Stimulated activated naive CD4-positive, alpha-beta T cell (primary cell): ENCODE results near the gene MEFV.
"Not testable (repeated sequence)": the region's sequence is repeated elsewhere in the genome, so short reads cannot be mapped to it uniquely, and the experiment has no call there.

ENCODE experiments used
- DNase-seq, 6 experiments: peaks; one replicate each; lab custom pipeline; 2025; lab: John Stamatoyannopoulos, UW

The MEFV gene, protein sequence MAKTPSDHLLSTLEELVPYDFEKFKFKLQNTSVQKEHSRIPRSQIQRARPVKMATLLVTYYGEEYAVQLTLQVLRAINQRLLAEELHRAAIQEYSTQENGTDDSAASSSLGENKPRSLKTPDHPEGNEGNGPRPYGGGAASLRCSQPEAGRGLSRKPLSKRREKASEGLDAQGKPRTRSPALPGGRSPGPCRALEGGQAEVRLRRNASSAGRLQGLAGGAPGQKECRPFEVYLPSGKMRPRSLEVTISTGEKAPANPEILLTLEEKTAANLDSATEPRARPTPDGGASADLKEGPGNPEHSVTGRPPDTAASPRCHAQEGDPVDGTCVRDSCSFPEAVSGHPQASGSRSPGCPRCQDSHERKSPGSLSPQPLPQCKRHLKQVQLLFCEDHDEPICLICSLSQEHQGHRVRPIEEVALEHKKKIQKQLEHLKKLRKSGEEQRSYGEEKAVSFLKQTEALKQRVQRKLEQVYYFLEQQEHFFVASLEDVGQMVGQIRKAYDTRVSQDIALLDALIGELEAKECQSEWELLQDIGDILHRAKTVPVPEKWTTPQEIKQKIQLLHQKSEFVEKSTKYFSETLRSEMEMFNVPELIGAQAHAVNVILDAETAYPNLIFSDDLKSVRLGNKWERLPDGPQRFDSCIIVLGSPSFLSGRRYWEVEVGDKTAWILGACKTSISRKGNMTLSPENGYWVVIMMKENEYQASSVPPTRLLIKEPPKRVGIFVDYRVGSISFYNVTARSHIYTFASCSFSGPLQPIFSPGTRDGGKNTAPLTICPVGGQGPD

DNA sequence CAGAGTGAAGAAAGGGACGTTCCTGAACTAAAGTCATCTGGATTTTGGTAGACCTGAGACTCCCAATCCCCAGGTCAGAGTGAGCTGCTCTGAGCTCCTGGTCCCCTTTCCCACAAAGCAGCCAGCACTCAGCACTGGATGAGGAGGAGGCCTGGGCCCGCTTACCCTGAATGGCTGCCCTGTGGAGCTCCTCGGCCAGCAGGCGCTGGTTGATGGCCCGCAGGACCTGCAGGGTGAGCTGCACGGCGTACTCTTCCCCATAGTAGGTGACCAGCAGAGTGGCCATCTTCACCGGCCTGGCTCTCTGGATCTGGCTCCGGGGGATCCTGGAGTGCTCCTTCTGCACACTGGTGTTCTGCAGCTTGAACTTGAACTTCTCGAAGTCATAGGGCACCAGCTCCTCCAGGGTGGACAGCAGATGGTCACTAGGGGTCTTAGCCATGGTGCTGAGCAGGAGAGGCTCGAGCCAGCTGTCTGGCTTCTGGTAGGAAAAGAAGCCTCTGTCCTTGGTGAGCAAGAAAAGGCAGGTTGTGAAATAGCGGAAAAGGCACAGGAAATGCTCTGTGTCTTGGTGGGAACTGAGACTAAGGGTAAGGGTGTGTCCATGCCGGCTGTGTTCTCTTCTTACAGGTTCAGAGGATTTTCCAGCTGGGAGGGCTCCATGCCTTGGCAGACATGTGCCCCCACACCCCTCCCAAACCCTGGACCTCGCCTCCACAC lies at the start of gene MEFV:
Gene MEFV, minus strand, starts transcription at position 488 of the 720 bp plus-strand sequence. Its CDS starts 46 bp downstream, at position 442.
- DNase-seq, result no peak

DNA sequence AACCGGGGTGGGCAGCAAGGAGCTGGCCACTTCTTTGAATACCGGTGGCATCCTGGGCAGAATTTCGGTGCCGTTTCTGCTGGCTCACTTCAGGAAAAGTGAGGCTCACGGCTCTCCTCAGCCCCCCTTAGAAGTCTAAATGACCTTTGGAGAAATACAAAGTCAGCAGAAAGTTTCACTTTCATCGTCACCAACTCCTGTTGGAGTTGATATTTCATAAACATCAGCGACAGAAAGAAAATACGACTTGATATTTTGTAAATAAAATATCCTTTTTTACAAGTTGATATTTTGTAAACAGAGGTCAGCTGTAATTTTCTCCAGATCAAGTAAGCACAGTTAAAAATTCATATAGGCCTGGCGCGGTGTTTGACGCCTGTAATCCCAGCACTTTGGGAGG lies 49.6 kb upstream of the MEFV start:
- no peak for DNase-seq

DNA sequence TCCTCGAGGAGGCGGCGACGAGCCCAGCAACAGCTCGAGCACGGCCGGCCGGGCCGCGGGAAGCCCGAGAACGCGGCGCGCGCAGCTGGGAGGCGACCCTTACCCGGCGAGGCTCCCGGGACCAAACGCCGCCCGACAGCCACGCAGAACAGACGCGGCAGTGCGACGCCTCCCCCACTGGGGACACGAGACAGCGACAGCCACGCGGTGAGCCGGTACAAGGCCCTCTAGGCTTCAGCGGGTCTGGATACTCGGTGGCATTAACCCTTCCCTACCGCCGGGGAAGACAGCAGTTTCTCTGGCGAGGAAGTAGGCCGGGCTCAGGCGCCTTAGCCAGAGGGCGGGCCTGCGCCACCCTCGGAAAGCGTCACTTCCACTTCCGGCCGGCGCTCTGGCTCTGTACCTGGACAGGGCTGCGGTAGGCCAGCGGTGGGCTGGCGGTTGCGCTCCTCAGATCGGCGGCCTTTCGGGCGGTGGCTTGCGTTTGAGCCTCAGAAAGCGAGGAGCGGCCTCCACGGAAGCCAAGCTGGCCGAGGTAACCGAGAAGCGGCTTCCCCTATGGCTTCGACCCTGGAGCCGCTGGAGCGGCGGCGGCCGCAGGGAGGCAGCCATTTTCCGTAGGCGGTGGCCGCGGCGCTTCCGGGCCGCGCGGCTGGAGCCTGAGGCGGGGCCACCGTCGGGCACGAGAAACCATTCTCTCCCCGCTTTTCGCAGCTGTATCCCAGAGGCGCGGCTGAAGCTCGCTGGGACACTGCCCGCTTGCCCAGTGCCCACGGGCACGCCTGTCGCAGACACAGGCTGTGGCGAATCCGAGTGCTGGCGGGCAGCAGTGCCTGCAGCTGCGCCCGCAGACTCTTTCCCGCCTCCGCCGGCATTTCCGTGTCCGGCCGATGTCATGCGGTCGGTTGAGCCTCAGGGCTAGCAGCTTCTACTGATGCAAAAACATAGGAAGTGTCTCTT lies 49.0 kb upstream of the MEFV start, which contains the start of the genes TIGD7 and ZNF75A:
Gene TIGD7, minus strand, starts transcription at position 322 of the 960 bp plus-strand sequence. CDS start 4,816 bp downstream, outside the sequence.
Gene ZNF75A, plus strand, starts transcription at position 389 of the 960 bp plus-strand sequence. CDS start 2,932 bp downstream, outside the sequence.
- peak; percentile 69 to 86 (median 81) for DNase-seq

DNA sequence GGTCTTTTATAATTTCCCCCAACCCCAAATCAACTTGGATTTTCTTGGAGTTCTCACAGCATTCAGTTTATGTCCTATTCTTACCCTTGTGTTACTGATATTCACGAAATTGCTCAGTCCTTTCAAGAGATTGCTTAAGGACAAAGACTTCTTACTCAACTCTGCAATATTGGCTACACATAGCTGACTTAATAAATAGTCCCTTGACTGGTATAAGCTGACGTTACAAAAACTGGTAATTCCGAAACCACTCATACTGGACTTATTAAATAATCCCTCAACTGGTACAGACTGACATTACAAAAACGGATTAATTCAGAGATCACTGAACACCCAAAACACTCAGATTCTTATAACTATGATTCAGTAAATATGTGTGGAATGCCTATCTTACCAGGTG lies 47.9 kb upstream of the MEFV start:
- no peak for DNase-seq

DNA sequence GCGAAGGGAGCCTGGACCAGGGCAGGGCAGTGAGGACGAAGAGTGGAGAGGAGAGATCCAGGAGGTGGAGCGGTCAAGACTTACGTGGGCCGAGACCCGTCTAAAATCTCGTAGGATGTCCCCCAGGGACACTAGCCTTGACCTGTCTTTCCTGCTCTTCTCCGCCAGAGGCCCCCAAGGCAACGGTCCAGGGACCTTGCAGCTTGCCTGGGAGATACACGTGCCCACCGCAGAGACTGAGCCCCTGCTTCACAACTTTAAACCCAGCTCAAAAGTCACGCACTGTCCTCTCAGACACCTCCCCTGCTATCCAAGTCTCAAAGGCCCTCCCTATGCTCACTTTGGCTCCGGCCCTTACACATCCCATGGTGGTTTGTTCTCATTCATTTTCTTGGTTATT lies 39.4 kb upstream of the MEFV start:
- no peak for DNase-seq

DNA sequence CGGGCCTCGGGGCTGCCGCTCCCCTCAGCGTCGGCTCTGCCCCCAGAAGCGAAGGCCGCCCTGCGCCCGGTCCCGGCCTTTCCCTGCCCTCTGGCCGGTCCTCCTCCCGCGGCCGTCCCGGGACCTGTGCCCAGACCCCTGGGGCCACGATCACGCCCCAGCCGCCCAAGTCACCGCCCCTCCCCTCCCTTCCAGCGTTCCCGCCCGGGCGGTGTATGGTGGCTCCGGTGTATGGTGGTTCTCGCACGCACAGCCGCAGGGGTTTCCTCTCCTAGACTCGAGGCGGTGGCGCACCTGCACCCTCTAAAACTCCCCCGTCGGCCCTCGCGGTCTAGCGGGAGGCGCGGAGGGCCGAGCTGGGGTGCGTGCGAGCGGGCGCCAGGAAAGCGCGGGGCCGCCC lies 38.8 kb upstream of the MEFV start:
- no peak for DNase-seq

DNA sequence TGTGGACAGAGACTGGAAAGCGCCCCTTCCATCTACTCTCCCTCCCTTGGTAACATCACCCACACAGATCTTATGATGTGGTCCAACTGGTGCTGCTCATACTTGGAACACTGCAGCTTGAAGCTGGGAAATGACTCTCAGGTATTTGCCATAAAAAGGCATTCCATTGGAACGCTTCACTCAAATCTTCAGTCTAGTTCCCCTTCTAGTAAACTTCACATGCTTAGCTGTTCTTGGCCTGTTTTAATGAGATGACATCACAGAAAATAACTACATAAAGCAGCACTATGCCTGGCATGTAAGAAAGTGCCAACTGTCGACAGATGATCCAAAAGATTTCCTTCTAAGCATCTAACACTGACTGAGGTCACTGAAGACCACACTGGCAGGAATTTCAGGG lies 36.2 kb upstream of the MEFV start:
- DNase-seq, result no peak

DNA sequence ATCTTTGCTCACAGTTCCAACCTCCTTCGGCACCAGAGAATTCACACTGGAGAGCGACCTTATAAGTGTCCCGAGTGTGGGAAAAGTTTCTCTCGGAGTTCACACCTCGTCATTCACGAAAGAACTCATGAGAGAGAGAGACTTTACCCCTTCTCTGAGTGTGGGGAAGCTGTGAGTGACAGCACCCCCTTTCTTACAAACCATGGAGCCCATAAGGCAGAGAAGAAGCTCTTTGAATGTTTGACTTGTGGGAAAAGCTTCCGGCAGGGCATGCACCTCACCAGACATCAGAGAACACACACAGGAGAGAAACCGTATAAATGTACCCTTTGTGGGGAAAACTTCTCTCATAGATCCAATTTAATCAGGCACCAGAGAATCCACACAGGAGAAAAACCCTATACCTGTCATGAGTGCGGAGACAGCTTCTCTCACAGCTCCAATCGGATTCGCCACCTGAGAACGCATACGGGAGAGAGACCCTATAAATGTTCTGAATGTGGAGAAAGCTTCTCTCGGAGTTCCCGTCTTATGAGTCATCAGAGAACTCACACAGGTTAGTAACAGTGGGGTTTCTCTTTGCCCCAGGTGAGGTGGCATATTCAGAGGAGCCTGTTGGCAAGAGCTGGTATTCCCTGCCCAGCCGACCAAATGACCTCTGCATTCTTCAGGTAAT lies 33.7 kb upstream of the MEFV start:
- DNase-seq, result no peak

DNA sequence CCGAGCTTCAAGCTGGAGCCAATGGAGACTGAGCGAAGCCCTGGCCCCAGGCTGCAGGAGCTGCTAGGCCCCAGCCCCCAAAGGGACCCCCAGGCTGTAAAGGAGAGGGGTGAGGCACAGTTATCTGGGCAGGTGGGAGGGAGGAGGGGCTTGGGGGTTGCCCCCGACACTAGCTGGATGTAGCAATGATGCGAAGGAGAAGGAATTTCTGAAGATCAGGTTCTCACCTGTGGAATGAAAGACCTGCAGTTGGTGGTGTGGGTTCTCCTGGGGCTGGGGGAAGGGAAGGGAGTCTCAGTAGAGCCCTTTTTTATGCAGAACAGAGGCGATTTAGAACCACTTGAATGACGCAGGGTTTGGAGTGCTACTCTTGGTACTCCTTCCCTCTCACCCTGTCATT lies 28.7 kb upstream of the MEFV start:
- DNase-seq, result no peak

DNA sequence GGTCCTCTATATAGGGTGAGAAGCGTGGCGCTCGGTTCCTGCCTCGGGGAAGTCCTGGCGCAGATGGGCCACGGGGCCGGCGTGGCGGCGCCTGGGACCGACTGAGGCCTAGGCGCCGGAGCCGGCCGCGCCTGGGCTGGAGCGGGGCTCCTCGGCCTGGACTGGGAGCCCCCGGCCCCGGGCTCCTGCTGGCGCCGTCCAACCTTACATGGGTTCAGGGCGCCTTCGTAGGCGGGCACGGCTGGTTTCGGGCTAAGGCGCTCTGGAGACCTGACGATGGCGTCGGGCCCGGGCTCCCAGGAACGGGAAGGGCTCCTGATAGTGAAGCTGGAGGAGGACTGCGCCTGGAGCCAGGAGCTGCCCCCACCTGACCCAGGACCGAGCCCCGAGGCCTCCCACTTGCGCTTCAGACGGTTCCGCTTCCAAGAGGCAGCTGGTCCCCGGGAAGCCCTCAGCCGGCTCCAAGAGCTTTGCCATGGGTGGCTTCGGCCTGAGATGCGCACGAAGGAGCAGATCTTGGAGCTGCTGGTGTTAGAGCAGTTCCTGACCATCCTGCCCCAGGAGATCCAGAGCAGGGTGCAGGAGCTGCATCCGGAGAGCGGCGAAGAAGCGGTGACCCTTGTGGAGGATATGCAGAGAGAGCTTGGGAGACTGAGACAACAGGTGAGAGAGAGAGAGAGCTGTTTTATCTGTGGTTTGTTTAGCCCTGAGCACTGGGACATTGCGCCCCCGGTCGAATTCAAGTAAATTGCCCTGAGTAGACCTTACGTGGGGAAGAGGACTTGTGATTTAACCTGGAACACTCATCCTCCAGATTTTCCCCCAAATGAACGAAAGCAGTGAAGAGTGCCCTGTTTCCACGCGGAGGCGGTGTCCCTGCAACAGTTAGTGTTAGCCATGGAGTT lies 27.4 kb upstream of the MEFV start:
- no peak for DNase-seq

DNA sequence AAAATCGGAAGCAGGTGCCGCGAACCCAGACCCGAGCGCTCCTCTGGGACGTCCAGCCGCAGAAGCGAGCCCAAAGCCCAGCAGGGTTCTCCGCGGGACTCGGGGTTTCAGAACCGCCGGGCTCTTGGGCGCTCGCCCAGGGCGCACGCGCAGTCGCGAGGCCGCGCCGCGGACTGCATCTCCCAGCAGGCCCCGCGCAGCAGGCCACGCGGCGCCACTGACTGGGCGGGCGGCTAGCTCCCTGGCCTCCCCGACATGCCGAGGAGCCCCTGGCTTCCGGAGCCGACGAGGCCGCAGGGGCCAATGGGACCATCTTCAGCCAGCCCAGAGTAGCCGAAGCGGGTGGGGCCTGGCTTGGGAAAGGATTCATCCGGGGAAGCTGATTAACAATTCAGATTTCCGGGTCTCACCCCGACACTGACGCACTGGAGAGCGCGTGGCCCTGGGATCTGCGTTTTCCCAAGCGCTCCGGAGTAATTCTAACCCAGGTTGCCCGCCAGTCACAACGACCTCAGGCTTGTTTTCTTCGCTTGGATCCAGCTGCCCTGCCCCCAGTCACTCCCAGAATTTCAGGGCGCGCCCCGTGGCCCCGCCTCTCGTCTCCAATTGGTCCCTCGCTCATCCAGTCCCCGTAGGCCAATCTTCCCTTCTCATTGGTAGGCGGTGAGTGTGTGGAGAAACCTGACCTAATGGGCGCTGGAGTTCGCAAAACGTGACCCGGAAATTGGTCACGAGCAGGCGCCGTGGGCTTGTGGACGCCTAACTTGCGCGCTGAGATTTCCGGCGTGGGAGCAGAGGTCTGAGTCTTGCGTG lies 26.5 kb upstream of the MEFV start, which contains the start of gene ZNF263:
Gene ZNF263, plus strand, starts transcription at position 762 of the 813 bp plus-strand sequence. CDS start 328 bp downstream, outside the sequence.
- DNase-seq, result peak; percentile 87 to 95 (median 94)

DNA sequence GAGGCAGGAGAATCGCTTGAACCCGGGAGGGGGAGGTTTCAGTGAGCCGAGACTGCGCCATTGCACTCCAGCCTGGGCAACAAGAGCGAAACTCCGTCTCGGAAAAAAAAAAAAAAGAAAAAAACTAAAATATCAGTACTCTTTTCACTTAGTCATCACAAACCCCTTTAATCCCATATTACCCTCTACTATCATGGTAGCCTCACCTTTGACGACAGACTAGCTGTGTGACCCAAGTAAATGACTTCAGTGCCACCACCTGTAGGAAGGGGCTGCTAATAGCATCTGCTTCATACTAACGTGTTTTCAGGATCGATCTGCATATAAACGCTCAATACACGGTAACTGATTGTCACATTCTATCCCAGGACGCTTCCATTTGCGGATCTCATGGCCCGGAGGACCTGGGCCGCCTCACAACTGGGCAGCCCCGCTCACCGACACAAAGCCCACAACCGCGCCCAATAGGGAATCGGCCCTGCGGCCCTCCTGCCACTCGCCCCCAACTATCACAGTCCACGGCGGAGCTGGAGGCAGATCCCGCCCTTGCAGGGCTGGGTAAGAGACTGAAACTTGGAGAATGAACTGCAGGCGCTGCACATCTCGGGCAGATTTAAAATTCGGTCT lies 25.8 kb upstream of the MEFV start:
- DNase-seq, result no peak

DNA sequence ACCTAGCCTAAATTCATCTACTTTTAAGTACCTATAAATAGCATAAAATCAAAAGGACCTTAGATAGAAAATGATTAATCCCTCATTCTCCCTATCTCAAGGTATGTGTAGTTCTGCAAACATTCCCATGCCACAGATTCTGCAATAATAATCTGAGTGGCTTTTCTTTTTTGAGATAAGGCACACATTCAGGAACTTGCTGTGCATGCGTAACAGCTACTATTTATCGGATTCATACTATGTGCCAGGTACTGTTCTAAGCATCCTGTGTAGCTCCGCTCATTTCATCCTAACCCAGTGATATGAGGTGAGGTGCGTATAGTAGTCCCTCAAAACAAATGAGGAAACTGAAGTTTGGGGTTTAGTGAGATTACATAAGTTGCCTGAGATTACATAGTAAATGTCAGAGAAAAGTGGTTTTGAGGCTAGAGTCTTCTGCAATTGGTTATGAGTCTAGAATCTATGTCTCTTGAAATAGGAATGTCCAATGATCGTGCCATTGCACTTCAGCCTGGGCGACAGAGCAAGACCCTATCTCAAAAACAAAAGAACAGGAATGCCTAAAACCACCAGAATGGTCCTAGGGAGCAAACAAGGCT lies 24.9 kb upstream of the MEFV start:
- DNase-seq, result no peak

DNA sequence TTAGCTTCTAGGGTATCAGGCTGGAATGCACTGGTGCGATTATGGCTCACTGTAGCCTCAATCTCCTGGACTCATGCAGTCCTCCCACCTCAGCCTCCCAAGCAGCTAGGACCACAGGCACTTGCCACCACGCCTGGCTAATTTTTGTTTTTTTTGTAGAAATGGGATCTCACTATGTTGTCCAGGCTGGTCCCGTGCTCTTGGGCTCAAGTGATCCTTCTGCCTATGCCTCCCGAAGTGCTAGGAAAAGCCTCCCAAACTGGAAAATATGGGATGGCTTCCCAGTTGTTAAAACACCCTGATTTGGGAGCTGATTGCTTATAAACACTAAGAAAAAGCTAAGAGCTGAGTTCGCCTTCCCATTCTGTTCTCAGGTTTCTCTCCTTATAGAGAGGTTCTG lies 20.2 kb upstream of the MEFV start:
- DNase-seq, result no peak

DNA sequence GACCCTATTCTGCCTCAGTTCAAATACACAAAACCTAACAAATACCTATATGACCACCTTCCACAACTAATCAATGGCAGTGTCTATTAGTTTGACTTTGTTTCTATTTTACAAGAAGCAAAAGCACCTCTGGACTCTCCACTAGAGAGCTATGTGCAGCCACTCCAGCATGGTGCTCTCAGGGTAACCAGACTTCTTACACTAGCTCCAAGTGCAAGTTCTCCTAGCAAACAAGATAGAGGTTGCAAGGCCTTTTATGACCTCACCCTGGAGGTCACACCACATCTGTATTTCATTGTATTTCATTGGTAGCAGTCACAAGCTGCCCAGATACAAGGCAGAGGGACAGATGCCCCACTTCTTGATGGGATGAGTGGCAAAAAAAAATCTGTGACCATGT lies 18.5 kb upstream of the MEFV start:
- DNase-seq, result no peak

DNA sequence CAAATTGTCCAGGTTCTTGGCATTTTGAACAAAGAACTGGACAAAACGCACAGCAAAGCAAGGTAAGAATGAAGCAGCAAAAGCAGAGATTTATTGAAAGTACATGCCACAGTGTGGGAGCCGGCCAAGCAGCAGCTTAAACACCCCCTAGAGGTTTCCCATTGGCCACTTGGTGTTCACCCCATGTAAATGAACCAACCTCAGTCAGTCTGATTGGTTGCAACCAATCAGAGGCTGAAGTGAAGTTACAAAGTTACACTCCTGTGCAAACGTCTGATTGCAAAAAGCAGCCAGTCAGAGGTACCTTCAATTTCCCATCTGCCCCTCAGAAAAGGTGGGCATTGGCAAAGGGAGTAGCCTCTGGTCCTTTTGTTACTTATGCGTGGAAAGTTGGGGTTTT lies 18.1 kb upstream of the MEFV start:
- no peak for DNase-seq

DNA sequence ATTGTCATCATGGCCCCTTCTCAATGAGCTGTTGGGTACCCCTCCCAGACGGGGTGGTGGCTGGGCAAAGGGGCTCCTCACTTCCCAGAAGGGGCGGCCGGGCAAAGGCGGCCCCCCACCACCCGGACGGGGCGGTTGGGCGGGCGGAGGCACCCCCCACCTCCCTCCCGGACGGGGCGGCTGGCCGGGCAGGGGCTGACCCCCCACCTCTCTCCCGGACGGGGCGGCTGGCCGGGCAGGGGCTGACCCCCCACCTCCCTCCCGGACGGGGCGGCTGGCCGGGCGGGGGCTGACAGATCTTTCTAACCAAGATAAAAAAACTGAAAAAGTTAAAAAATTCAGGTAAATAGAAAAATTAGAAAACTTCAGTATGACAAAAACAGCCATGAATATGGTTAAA lies 14.8 kb upstream of the MEFV start:
- not testable (repeated sequence) for DNase-seq

DNA sequence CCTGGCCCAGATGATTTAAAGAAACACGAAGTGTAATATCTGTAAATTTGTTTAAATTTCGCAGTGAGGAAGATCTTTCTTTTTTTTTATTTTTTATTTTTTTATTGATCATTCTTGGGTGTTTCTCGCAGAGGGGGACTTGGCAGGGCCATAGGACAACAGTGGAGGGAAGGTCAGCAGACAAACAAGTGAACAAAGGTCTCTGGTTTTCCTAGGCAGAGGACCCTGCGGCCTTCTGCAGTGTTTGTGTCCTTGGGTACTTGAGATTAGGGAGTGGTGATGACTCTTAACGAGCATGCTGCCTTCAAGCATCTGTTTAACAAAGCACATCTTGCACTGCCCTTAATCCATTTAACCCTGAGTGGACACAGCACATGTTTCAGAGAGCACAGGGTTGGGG lies 14.3 kb upstream of the MEFV start:
- DNase-seq, result not testable (repeated sequence)
